Suprapubic skin (tissue), 4 donors: Measurements from ENCODE around the gene BFSP2. TPM values are rescaled to one million over a fixed set of nuclear protein-coding genes. Genes with fewer than 3 reads are reported as not detected.
"Not testable (repeated sequence)": the region's sequence is repeated elsewhere in the genome, so short reads cannot be mapped to it uniquely, and the experiment has no call there.

Source experiments
- DNase-seq, 2 donors: peaks; one replicate each; pipeline ENCODE4 v3.0.0-alpha.2; 2019; ENCODE audit warnings: low spot score in 2 of 2
- H3K27ac ChIP-seq: fragments of 200-600 bp; sonication (generic); one replicate; pipeline ENCODE4 v1.5.1; 2019
- H3K27me3 ChIP-seq: fragments of 200-600 bp; sonication (generic); one replicate; pipeline ENCODE4 v1.5.1; 2019
- H3K36me3 ChIP-seq: fragments of 200-600 bp; sonication (generic); one replicate; pipeline ENCODE4 v1.5.1; 2019
- H3K4me1 ChIP-seq: fragments of 200-600 bp; sonication (generic); one replicate; pipeline ENCODE4 v1.5.1; 2019
- H3K4me3 ChIP-seq: fragments of 200-600 bp; sonication (generic); one replicate; pipeline ENCODE4 v1.5.1; 2019; ENCODE audit warnings: mild to moderate bottlenecking
- H3K9me3 ChIP-seq: fragments of 200-600 bp; sonication (generic); one replicate; pipeline ENCODE4 v1.5.1; 2019
- CTCF ChIP-seq, 2 donors: fragments of 200-600 bp in 1 of 2; fragments of 450-650 bp in 1 of 2; sonication (generic) in 1 of 2; IDR thresholded peaks; one replicate each; pipeline ENCODE4 v1.5.1; 2016 to 2019; ENCODE audit warnings: antibody characterized with exemption in 2 of 2, mild to moderate bottlenecking in 1 of 2, moderate library complexity in 1 of 2
- EP300 ChIP-seq: sonication (generic); formaldehyde crosslinking; IDR thresholded peaks from one replicate; pipeline ENCODE4 v1.6.1; 2017; ENCODE audit warnings: antibody characterized with exemption
- POLR2A ChIP-seq, 2 donors: fragments of 450-650 bp; IDR thresholded peaks; one replicate each; pipeline ENCODE4 v1.6.1; 2017; ENCODE audit warnings: antibody characterized with exemption in 2 of 2, mild to moderate bottlenecking in 2 of 2, moderate library complexity in 2 of 2
- POLR2AphosphoS5 ChIP-seq, 3 donors: sonication (generic); formaldehyde crosslinking; IDR thresholded peaks; one replicate each; pipeline ENCODE4 v1.6.1; 2017; ENCODE audit warnings: antibody characterized with exemption in 3 of 3
- WGBS: methylation state at CpG from one replicate; pipeline ENCODE4 v1.1.5; 2018; 5-methylcytosine and 5-hydroxymethylcytosine counted together
- total RNA-seq, 4 donors: library from RNA; depleted of rRNA; stranded (reverse); fragments of >200 nt; gene quantifications; one replicate each; pipeline ENCODE4 v1.1.0, GENCODE V29; 2016

Gene BFSP2
- total RNA-seq, 4 donors from 2014 or later, result 2.3 TPM; not detected in 3

GRCh38 chr3:133479895-133480669 is 80.2 kb downstream of the BFSP2 start:
- no peaks in the 10 kb centered on the region for H3K27me3 ChIP-seq
- no peak for DNase-seq
- TF ChIP-seq POLR2A (IDR thresholded peaks at IDR 0.05), result no peak
- no peak for TF ChIP-seq CTCF (IDR thresholded peaks at IDR 0.05)
- no peak for TF ChIP-seq EP300
- no peak for TF ChIP-seq POLR2AphosphoS5 (IDR thresholded peaks at IDR 0.05)
- peaks cover 16% of the 10 kb centered on the region for H3K4me1 ChIP-seq
- no peak overlapping the region for H3K4me3 ChIP-seq
- no peaks in the 10 kb centered on the region for H3K9me3 ChIP-seq
- H3K27ac ChIP-seq, result no peak overlapping the region
- no peaks in the 10 kb centered on the region for H3K36me3 ChIP-seq
- 54% methylated on average over 7 of the region's 7 CpGs for WGBS

GRCh38 chr3:133482474-133482873 is 82.6 kb downstream of the BFSP2 start:
- not testable (repeated sequence) for H3K4me3 ChIP-seq, H3K4me1 ChIP-seq, H3K36me3 ChIP-seq, H3K27me3 ChIP-seq, H3K27ac ChIP-seq, H3K9me3 ChIP-seq, DNase-seq
- WGBS, result 74% methylated on average over 5 of the region's 5 CpGs

- H3K36me3 ChIP-seq, result no peaks in the 10 kb centered on the region
- H3K9me3 ChIP-seq, result no peaks in the 10 kb centered on the region
- DNase-seq, result no peak
- WGBS, result 100% methylated on average over 3 of the region's 5 CpGs
- peaks cover 5% of the 10 kb centered on the region for H3K4me1 ChIP-seq
- H3K27ac ChIP-seq, result no peak overlapping the region
- no peak overlapping the region for H3K4me3 ChIP-seq
- no peak for TF ChIP-seq POLR2A (IDR thresholded peaks at IDR 0.05)
- no peak for TF ChIP-seq CTCF (IDR thresholded peaks at IDR 0.05)
- no peaks in the 10 kb centered on the region for H3K27me3 ChIP-seq
Observed at GRCh38 chr3:133486658-133487057, 86.8 kb downstream of the BFSP2 start.

- no peak for DNase-seq
- WGBS, result no CpG with 5 or more reads among the region's 4 CpGs
- TF ChIP-seq CTCF (IDR thresholded peaks at IDR 0.05) (no peak), POLR2A (IDR thresholded peaks at IDR 0.05) (no peak)
- no peaks in the 10 kb centered on the region for H3K9me3 ChIP-seq
- H3K27me3 ChIP-seq, result no peaks in the 10 kb centered on the region
- no peak overlapping the region for H3K4me3 ChIP-seq
- no peaks in the 10 kb centered on the region for H3K36me3 ChIP-seq
- peaks cover 5% of the 10 kb centered on the region for H3K4me1 ChIP-seq
- no peak overlapping the region for H3K27ac ChIP-seq
Observed at GRCh38 chr3:133487204-133487603, 87.3 kb downstream of the BFSP2 start.

- Histone ChIP-seq H3K27me3 (no peaks in the 10 kb centered on the region), H3K36me3 (no peaks in the 10 kb centered on the region), H3K27ac (no peak overlapping the region), H3K4me1 (peaks cover 5% of the 10 kb centered on the region), H3K4me3 (no peak overlapping the region), H3K9me3 (no peaks in the 10 kb centered on the region)
- TF ChIP-seq CTCF (IDR thresholded peaks at IDR 0.05), result peak; percentile 17 to 23
- TF ChIP-seq EP300, result no peak
- no peak for TF ChIP-seq POLR2AphosphoS5 (IDR thresholded peaks at IDR 0.05)
- TF ChIP-seq POLR2A (IDR thresholded peaks at IDR 0.05), result no peak
- WGBS, result 61% methylated on average over 1 of the region's 1 CpG
- DNase-seq, result no peak
Observed at GRCh38 chr3:133487920-133488540, 88.2 kb downstream of the BFSP2 start.
